CD4-positive, alpha-beta T cell treated with Interleukin-15 for 4 hours (primary cell): ENCODE measurements around the gene GUCY1B1.

Source experiments
- DNase-seq: peaks from one replicate; pipeline ENCODE4 v3.0.0-alpha.2; 2020; ENCODE audit warnings: low spot score

Gene GUCY1B1

GRCh38 chr4:155758481-155759371 is at the start of gene GUCY1B1:
GUCY1B1 (plus strand) TSS chr4:155759021; CDS start chr4:155759141, 120 bp downstream.
- peak; percentile 57 for DNase-seq

- no peak for DNase-seq
Measured at GRCh38 chr4:155709918-155710317, 48.9 kb upstream of the GUCY1B1 start.

GRCh38 chr4:155711556-155711955 is 47.3 kb upstream of the GUCY1B1 start:
- DNase-seq = no peak

- DNase-seq = no peak
Measured at GRCh38 chr4:155712846-155713245, 46.0 kb upstream of the GUCY1B1 start.

- DNase-seq = no peak
Measured at GRCh38 chr4:155713911-155714310, 44.9 kb upstream of the GUCY1B1 start.

GRCh38 chr4:155722336-155722735 is 36.5 kb upstream of the GUCY1B1 start:
- no peak for DNase-seq

GRCh38 chr4:155722816-155723499 is 35.9 kb upstream of the GUCY1B1 start:
- no peak for DNase-seq

GRCh38 chr4:155724731-155725130 is 34.1 kb upstream of the GUCY1B1 start:
- DNase-seq = no peak

- DNase-seq = no peak
Measured at GRCh38 chr4:155734065-155734464, 24.8 kb upstream of the GUCY1B1 start.

- DNase-seq = no peak
Measured at GRCh38 chr4:155734951-155735350, 23.9 kb upstream of the GUCY1B1 start.

GRCh38 chr4:155735496-155735895 is 23.3 kb upstream of the GUCY1B1 start:
- no peak for DNase-seq

GRCh38 chr4:155738548-155738947 is 20.3 kb upstream of the GUCY1B1 start:
- no peak for DNase-seq

- DNase-seq = no peak
Measured at GRCh38 chr4:155741546-155741945, 17.3 kb upstream of the GUCY1B1 start.

GRCh38 chr4:155742310-155743015 is 16.4 kb upstream of the GUCY1B1 start:
- no peak for DNase-seq

GRCh38 chr4:155745984-155746383 is 12.8 kb upstream of the GUCY1B1 start:
- DNase-seq = no peak

- DNase-seq = no peak
Measured at GRCh38 chr4:155748039-155748438, 10.8 kb upstream of the GUCY1B1 start.

GRCh38 chr4:155749041-155749440 is 9.8 kb upstream of the GUCY1B1 start:
- no peak for DNase-seq

- no peak for DNase-seq
Measured at GRCh38 chr4:155751569-155751968, 7.3 kb upstream of the GUCY1B1 start.

GRCh38 chr4:155757745-155758265 is 1.0 kb upstream of the GUCY1B1 start:
- DNase-seq = no peak

- DNase-seq = no peak
Measured at GRCh38 chr4:155759372-155760252, 791 bp downstream of the GUCY1B1 start.

GRCh38 chr4:155761047-155761446 is 2.2 kb downstream of the GUCY1B1 start:
- DNase-seq = no peak
